Stimulated activated CD8-positive, alpha-beta memory T cell treated with anti-CD3 and anti-CD28 coated beads, Interleukin-2, amount 100 ng/mL, for 1 hour (primary cell): Measurements from ENCODE around the gene ICE2.

Source experiments
- DNase-seq, 2 donors: peaks; one replicate each; pipeline ENCODE4 v3.0.0-alpha.2; 2020; ENCODE audit warnings: low read depth in 2 of 2

ICE2 gene

DNA sequence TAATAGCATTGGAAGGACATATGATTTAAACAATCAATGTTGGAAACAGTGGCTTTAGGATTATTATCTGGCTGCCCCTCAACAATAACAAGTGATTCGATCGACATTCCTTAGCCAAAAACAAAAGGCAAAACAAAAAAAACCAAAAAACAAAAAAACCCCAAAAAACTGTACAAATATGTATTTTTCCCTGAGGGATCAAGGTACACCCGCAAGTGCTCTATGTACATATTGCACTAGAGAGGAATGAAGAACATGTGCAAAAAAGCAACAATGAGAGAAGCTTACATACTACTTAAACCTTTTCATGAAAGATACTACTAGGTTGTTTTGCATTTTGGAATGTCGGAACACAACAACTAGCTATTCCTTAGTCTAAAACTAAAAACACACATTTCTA, 14.2 kb upstream of the ICE2 start:
- no peak for DNase-seq

DNA sequence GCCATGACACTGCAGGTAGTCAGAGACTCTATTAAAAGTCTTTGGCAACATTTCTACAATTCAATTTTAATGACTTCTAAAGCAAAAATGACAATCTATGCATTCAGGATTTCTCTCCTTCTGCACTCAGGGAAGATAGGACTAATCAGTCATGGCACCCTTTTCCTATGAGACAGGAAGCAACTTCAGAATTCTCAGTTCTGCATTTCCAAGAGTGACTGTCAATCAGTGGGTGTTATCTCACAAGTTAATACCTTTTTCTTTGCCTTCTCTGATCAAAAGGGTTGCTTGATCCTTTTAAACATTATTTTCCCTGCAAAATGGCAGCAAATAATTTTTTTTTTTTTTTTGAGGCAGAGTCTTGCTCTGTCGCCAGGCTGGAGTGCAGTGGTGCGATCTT, 7.8 kb upstream of the ICE2 start:
- no peak for DNase-seq

DNA sequence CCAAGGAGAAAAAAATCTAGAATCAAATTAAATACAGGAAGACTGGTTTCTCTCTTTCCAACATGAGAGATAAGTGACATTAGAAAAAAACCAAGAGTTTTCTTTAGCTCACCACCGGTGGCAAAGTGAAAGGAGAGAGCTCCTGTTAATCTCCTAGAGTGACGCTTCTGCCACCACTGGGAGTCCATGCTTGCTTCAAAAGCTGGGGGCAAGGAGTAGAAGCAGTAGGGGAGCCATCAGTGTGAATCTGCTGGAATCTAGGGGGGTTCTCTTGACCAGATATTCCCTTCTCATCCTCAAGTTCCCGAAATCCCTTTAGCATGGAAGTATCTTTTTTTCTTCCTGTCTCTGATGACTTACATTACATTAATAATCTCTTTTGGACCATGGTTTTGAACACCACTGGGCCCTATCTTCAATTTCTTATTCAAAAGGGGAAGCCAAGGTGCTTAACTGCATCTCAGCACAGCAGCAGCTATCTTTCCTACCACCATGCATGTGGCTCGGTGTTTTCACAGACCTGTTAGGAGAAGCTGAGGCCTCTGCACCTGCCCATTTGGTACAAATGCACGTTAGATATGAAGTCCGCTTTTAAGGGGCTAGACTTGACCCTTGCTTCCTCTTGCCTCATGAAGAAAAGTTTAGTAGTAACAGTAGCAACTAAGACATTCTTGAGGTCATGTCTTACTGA, 6.6 kb upstream of the ICE2 start:
- no peak for DNase-seq

DNA sequence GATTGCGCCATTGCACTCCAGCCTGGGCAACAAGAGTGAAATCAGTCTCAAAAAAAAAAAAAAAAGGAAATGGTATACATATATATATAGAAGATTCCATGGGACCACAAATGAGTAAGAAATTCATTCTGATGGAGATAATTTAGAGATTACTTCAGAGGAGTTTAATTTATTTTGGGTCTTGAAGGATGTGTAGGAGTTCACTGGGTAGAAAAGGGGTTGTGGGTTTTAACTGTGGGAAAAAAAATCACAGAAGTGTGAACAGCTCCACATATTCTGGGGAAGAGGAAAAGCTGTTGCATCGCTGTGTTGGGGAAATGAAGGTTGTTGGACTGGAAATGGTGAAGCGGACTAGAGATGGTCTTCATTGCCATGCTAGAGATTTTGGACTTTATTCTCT, 4.1 kb upstream of the ICE2 start:
- DNase-seq: no peak

DNA sequence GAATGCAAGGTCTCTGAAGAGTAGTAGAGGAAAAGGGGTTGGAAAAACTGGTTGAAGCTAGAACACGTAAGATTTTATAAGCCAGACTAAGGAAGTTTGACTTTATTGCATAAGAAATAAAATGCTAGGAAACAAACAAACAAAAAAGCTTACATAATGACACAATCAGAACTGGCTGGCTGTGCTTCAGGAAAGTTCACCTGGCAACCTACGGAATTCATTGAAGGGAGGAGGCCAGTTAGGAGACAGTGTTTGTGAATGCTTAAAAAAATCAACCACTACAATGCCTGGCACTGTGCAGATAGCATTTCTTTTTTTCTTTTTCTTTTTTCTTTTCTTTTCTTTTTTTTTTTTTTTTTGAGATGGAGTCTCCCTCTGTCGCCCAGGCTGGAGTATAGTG, 1.9 kb upstream of the ICE2 start:
- no peak for DNase-seq

DNA sequence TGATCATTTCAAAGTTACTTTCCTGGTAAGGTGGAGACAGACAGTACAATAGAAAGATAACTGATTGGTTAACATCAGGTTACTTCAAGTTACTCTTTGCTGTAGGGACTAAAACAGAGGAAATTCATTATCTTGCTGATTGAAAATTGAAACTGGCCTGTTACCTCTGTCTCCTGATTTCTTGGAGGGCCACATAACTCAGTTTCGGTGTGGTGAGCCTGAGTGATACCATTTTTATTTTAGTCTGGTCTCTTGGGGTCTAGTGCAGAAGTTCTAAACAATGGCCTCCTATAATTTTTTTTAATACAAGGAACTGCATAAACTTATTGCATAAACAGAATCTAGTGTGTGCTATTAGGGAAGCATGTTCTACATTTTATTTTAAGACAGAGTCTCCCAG, 1.2 kb upstream of the ICE2 start:
- no peak for DNase-seq

DNA sequence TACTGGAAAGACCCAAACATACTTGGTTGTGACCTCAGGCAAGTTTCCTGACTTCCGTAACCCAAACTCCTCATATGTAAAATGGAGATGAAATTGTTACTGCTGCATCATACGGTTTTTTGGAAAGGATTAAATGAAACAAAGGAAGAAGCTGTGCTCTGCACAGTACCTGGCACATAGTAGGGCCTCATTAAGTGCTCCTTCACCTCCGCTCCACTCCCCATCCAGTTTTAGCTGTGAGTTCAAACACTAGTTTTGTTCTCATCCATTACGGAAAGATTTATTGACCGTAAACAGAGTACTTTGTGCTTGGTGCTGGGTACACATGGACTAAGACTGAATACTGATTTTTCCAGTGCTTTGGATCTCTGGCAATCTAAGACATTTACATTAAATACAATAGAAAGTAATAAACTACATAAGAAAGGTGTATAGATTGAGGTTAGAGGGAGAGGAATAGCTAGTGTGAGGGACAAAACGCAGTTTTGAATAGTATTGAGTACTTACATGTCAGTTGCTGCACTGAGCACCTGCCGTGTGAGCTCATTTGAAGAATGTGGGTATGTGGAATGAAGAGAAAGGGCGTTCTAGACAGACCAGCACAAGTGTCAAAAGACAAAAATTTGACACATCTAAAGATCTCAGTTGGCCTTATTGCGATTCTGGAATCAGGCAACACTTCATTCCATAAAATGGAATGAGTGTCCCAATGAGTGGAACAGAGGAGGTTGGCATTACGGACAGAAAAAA, 594 bp upstream of the ICE2 start:
- no peak for DNase-seq

DNA sequence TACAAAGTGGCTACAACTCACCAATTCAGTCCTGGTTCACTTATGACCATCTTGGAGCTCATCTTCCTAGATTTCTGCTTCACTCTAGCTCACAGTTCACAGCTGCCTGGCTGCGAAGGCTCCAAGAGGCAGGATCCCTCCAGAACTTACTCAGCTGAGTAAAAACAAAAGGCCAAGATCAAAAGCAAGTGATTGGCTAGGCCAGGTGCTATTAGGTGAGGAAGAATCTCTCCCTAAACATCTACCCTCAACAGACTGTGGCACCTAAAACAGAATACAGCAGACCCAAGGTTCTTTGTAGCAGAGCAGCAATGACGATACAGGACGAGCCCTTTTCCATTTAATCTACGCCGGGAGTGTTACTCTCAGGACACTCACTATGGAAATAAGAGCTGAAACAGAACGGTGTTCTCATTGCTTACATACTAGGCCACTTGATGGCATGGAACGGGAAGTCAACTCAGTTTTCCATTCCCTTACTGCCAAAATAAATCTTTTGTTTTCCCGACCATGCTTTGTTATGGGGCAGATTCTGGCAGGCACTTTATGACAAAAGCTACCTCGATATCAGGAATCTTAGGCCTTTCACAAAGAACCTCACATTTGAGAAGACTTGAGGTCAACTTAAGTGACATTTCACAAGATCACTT, 901 bp downstream of the ICE2 start:
- DNase-seq: no peak

DNA sequence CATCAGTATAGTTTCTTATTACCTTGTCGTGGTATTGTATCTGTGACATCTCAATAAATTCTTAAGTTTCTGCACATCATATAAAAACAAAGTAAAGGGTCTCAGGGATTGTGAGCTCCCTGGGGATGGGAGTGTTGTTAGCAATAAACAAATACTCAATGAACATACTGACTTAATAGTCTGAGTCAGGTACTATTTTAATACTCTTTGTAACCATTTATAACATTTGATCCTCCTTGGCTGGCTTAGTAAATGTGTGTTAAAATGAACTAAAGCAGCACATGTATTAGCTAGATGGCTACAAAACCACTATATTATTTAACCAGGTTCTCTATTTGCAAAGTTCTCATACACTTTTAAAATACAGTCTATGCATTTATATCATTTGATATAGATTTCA, 1.8 kb downstream of the ICE2 start:
- no peak for DNase-seq

DNA sequence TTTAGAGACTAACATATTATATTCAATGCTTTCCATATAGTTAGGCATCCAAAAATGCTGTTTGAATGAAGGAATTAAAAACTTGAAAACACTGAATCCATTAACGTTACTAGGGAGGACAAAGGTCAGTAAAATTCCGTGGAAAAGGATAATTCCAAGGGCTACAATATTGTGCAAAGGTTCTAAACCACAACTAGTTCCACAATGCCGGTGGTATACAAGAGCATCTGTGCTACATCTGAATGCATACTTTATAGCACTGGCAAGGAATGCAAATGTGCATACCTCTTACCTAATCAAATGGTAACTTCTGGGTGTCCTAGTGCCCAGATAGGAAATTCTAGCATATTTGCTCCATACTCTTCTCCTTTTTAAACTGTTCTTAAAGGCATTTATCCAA, 2.2 kb downstream of the ICE2 start:
- DNase-seq: no peak

DNA sequence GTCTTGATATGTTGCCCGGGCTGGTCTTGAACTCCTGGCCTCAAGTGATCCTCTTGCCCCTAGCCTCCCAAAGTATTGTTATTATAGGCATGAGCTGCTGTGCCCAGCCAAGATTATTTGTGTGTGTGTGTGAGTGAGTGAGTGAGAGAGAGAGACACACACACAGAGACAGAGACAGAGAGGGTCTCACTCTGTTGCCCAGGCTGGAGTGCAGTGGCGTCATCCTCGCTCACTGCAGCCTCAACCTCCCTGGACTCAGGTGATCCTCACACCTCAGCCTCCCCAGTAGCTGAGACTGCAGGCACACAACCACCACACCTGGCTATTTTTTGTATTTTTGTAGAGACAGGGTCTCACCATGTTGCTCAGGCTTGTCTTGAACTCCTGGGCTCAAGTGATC, 5.8 kb downstream of the ICE2 start:
- DNase-seq: no peak

DNA sequence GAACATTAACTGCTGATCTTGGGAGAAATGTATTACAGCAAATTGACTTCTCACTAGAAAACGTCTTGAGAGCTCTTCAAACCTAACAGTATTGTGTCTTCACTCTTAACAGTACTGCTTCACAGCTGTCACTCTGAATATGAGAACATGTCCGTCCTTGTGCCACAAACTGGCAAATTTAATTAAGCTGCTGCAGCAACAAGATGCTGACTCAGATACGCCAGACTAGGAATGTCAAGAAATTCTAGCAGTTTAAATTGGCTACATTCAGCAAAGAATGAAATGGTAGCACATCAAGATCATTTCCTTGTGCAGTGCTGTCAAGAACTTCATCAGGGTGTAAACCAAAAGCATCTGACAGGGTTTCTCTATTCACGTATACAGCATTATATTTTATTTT, 7.6 kb downstream of the ICE2 start:
- no peak for DNase-seq

DNA sequence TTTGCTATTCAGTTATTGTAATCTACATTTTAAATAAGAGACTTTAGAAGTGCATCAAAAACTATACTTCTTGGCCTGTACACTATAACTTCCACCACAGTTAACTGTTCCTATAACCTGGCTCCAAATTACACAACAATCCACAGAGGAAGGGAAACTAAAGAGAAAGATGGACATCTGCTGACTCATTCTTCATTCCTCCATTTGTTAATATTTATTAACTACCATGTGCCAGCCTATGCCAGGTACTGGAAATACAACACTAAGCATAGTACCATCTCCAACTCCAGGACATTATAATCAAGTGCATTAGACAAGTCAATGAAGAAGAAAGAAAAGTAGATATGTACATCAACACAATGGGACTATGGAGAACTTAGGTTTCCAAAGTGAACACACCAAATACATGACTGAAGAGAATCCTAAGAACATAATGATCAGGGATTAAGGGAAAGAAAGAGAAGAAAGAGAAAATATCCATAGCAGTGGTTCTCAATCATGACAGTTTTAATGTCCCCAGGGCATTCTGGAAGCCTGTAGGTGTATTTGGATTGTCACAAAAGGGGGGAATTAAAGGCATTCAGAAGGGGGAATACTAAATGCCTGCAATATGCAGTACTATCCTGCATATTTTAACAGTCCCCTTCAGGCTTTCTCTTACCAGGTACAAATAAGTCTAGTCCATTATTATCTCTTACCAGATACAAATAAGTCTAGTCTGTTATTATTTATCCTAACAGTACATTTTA, 8.9 kb downstream of the ICE2 start:
- DNase-seq: no peak

DNA sequence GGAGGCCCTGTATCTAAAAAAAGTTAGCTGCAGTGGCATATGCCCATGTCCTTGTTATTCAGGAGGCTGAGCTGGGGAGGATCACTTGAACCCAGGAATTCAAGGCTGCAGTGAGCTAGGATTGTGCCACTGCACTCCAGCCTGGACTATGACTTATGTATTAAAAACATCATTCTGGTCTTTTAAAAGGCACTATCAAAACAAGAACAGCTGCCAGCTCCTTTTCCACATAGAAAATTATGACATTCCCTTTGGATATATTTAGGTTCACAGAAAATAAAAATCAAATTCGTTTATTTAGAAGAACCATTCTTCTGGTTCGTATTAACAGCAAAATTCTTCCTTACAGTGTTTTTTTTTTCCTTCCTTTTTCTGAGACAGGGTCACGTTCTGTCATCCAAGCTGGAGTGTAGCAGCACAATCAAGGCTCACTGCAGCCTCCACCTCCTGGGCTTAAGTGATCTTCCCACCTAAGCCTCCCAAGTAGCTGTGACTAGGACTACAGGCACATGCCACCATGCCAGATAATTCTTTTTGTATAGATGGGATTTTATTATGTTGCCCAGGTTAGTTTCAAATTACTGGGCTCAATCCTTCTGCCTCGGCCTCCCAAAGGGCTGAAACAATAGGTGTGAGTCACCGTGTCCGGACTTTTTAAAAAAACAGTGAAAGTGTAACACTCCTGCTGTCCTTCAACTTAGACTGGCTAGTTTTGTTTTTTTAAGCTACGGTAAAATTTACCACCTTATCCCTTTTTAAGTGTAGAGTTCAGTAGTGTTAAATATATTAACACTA, 13.9 kb downstream of the ICE2 start:
- no peak for DNase-seq

DNA sequence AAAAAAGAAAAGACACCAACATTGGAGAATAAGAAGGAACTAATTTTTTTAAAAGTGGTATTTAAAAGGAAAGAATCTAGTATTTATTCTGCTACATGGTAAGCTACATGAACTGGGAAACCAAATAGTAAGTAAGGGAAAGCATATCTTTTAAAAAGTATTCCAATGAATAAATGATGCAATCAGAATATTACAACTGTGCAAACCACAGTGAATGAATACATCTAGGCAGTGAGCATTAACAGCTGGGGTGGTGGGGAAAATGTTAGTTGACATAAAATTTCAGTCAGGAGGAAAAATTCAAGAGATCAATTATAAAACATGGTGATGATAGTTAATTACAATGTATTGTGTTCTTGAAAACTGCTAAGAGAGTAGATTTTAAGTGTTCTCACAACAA, 16.9 kb downstream of the ICE2 start:
- no peak for DNase-seq

DNA sequence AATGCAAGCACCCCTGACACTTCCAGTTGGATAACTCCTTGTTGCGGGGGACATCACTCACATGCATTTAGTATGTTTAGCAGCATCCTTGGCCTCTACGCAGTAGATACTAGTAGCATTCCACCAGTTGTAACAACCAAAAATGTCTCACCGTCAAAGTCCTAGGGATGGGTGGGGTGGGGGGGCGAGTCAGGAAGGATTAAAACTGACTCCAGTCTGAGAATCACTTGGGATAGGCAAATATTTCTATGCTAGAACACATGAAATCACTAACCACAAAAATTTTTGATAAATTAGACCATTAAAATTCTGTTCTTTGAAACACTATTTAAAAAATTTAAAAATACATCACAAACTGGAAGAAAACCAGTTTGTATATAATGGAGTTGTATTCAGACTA, 18.0 kb downstream of the ICE2 start:
- DNase-seq: no peak

DNA sequence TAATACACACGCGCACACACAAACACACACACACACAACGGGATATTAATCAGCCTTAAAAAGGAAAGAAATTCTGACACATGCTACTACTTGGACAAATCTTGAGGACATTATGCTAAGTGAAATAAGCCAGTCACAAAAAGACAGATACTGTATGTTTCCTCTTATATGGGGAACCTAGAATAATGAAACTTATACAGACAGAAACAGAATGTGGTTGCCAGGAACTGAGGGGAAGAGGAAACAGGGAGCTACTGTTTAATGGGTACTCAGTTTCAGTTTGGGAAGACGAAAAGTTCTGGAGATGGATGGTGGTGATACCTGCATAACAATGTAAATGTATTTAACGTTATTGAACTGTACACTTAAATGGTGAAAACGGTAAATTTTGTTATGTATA, 20.2 kb downstream of the ICE2 start:
- no peak for DNase-seq

DNA sequence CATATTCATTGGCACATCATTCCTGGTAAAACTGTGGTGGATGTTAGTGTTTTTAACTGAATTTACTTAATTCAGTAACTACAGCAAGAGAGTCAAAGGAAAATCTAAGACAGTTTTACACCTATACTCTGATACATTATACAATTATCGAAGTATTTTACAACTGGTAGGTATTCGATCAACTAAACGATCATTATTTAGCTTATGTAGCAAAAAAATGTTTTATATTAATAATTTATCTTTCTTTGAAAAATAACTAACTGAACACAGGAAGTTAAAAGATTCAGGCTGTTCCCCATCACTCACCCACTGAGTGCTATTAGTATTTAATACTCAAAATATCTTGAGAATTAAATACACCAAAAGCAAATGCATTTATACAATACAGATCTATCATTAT, 21.0 kb downstream of the ICE2 start:
- DNase-seq: no peak

DNA sequence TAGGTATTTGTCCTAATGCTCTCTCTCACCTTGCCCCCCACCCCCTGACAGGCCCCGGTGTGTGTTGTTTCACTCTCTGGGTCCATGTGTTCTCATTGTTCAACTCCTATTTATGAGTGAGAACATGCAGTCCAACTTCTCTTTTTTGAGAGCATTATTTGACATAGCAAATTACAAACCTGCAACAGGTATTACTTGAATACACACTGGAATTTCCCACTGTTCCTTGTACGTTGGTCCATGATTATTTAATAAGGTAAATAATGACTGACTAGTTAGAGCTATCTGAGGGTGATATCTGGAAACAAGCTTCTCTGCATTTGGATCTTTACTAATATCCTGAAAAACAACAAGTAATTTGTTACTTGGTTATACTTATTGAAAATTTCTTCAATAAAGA, 24.1 kb downstream of the ICE2 start:
- no peak for DNase-seq

DNA sequence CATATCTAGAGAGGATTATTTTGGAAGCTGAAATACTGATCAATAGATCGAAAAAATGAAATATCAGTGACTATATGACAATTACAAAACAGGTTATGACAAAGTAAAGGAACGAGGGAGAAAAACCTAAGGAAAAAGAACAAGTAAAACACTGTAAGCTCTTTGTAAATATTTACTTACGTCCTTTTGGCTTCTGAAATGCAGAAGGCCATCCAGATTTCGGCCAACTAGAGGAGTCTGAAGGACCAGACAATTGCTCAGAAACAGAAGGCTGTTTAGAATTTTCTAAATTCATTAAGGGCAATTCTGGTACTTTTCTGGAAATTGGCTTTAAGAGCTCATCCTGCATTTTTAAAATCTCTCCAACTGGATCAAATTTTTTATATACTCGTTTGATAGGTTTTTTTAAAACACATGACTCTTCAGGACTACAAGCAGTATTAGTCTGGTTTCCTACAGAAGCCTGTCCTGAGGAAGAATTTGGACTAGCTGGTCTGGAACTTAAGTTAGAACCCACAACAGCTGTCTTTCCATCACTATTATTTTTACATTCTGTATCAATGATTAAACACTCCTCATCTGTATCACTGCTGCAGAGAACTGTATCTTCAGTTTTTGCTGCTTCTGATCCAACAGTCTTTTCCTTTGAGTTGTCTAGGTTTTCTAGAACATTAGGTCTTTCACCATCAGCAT, 30.1 kb downstream of the ICE2 start:
- DNase-seq: no peak

DNA sequence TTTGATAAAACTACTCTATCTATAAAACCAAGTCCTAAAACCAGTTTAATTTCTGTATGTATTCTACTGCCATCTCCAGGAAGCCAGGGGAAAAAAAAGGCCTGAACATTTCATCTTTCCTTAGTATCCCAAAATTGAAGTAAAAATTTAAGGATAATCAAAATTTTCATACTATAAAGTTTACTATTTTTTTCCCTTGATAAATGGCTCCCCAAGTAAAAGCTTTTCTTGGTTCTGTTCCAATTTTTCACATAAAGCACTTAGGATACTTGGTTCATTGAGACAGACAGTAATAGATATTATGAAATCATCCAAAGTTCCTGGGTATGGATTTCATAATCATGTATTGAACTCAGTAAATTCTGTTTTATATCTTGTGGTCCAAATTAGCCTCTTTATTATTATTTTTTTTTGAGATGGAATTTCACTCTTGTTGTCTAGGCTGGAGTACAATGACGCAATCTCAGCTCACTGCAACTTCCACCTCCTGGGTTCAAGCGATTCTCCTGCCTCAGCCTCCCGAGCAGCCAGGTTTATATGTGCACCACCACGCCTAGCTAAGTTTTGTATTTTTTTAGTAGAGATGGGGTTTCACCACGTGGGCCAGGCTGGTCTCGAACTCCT, 34.5 kb downstream of the ICE2 start:
- DNase-seq: no peak
